GM23248 (cell line): ENCODE results near the gene NUTF2.

Source experiments
- EZH2 ChIP-seq: fragments of 200-600 bp; sonication (generic); IDR thresholded peaks from 2 replicates; pipeline ENCODE4 v1.6.1; 2018; ENCODE audit warnings: antibody characterized with exemption, mild to moderate bottlenecking; ENCODE audit not compliant: insufficient read depth, poor library complexity, severe bottlenecking
- EZH2phosphoT487 ChIP-seq: fragments of 200-600 bp; sonication (generic); IDR thresholded peaks from 2 replicates; pipeline ENCODE4 v1.6.1; 2018; ENCODE audit warnings: antibody characterized with exemption, moderate library complexity, mild to moderate bottlenecking, low read depth; ENCODE audit not compliant: insufficient read depth

DNA sequence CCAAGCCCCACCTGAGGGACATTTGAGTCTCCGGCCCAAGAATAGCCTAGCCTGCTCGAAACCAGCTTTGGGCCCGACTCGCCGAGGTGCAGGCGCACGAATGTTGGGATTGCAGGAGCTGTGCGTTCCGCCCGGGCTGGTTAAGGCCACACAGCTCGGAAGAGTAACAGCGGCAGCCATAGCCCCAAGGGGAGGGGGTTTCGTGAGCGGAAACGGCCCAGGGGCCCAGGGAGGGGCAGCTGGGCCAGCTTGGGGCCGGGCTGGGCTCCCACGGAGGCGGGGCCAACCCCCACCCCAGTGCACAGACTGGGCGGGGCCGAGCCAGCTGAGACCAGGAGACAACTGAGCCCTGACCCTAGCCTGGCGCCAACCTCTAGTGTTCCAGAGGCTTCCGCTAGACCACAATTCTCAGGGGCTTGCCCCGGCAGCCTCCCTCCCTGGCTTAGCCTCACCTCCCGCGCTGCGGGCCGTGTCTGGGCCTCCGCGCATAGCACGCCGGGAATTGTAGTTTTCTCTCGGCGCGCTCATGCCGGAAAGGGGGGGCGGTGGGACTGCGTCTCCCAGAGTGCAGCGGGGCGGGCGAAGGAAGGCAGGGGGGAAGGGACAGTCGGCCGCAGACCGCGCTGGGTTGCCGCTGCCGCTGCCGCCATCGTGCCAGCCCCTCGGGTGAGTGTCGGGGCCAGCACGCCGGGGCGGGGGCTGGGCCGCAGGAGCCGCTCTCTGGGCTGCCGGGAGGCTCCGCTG, at the start of gene NUTF2:
- TF ChIP-seq EZH2 (no peak), EZH2phosphoT487 (no peak)
